Mammary epithelial cell (primary cell): ENCODE results near the gene C10orf71.

Source experiments
- EZH2 ChIP-seq: IDR thresholded peaks from 2 replicates; pipeline ENCODE4 v1.6.1; 2012; ENCODE audit warnings: low read length, inconsistent platforms, borderline replicate concordance
- TF ChIP-seq, protein P1 (sequence below), 2 donors: IDR thresholded peaks in 1 of 2; conservative IDR thresholded peaks in 1 of 2; 2 replicates each; pipeline ENCODE4 v1.5.1; 2011 to 2012; ENCODE audit warnings: inconsistent platforms in 2 of 2, low read length in 2 of 2, mild to moderate bottlenecking in 2 of 2, control low read depth in 1 of 2, low read depth in 1 of 2; ENCODE audit not compliant: insufficient read depth in 1 of 2; ENCODE audit errors: extremely low read depth in 1 of 2

GRCh38 chr10:49312246-49312869 is 13.4 kb downstream of the C10orf71 start:
- TF ChIP-seq, protein P1, sequence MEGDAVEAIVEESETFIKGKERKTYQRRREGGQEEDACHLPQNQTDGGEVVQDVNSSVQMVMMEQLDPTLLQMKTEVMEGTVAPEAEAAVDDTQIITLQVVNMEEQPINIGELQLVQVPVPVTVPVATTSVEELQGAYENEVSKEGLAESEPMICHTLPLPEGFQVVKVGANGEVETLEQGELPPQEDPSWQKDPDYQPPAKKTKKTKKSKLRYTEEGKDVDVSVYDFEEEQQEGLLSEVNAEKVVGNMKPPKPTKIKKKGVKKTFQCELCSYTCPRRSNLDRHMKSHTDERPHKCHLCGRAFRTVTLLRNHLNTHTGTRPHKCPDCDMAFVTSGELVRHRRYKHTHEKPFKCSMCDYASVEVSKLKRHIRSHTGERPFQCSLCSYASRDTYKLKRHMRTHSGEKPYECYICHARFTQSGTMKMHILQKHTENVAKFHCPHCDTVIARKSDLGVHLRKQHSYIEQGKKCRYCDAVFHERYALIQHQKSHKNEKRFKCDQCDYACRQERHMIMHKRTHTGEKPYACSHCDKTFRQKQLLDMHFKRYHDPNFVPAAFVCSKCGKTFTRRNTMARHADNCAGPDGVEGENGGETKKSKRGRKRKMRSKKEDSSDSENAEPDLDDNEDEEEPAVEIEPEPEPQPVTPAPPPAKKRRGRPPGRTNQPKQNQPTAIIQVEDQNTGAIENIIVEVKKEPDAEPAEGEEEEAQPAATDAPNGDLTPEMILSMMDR (conservative IDR thresholded peaks at IDR 0.05 in 1 of 2, IDR thresholded peaks at IDR 0.05 in 1 of 2; ENCODE audit: extremely low read depth in 1 of 2, insufficient read depth in 1 of 2, low read depth in 1 of 2, low read length in 2 of 2) = no peak
- no peak for TF ChIP-seq EZH2
